Spinal cord (tissue), 10 donors: ENCODE data around the gene HDDC3. TPM values are rescaled to one million over a fixed set of nuclear protein-coding genes. Genes with fewer than 3 reads are reported as not detected.

Source experiments
- DNase-seq, 6 donors: peaks; one replicate each; pipeline versions ENCODE4 v3.0.0 to v3.0.0-alpha.2; 2013 to 2015; ENCODE audit warnings: low spot score in 6 of 6, low read depth in 4 of 6
- H3K27ac ChIP-seq: one replicate; pipeline ENCODE4 v1.5.1; 2013; ENCODE audit warnings: low read depth, low read length, control low read depth
- H3K27me3 ChIP-seq: one replicate; pipeline ENCODE4 v1.6.1; 2013; ENCODE audit warnings: low read length; ENCODE audit not compliant: control insufficient read depth, insufficient read depth
- H3K36me3 ChIP-seq: one replicate; pipeline ENCODE4 v1.6.1; 2013; ENCODE audit warnings: low read length; ENCODE audit not compliant: control insufficient read depth, insufficient read depth
- H3K4me1 ChIP-seq: one replicate; pipeline ENCODE4 v1.6.1; 2013; ENCODE audit warnings: low read length; ENCODE audit not compliant: control insufficient read depth, insufficient read depth
- H3K4me3 ChIP-seq: one replicate; pipeline ENCODE4 v1.5.1; 2013; ENCODE audit warnings: low read depth, low read length, control low read depth
- H3K9me3 ChIP-seq: one replicate; pipeline ENCODE4 v1.6.1; 2013; ENCODE audit warnings: low read length; ENCODE audit not compliant: control insufficient read depth, insufficient read depth
- WGBS: methylation state at CpG from one replicate; pipeline ENCODE4 v1.1.5; 2013; ENCODE audit warnings: missing lambda C conversion rate; ENCODE audit not compliant: insufficient coverage; 5-methylcytosine and 5-hydroxymethylcytosine counted together
- polyA plus RNA-seq, 2 donors: library from polyadenylated mRNA; unstranded; fragments of 120-200 nt; gene quantifications; one replicate each; pipeline ENCODE4 v1.2.1, GENCODE V29; 2013; ENCODE audit not compliant: insufficient read length in 2 of 2
- total RNA-seq, 2 donors: library from RNA; depleted of rRNA in 1 of 2; stranded (reverse); fragments of 120-200 nt in 1 of 2; fragments of >200 nt in 1 of 2; gene quantifications; one replicate each; pipeline versions ENCODE4 v1.2.3 to v1.2.4, GENCODE V29; 2013 to 2014
- donor health status: healthy.

The HDDC3 gene
- total and polyA plus RNA-seq, 4 donors = 7.6 to 21.7 (median 15.0) TPM

DNA sequence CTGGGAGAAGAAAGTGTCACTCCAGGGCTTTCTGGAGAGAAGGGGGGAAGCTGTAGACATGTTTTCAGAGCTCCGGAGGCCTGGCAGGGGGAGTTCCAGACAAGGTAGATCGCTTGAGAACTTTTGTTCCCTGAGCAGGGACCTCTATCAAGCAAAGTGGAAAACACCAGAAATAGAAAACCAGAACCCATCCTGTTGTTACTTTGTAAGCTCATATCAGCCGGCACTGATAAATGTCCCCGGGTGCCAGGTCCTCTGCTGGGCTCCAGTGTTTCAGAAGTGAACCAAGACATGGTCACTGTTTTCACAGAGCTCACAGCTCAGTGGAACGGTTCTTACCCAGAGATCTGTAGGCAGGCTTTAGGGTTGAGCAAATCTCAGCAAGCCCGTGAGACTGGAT, 13.5 kb downstream of the HDDC3 start:
- DNase-seq = no peak
- Histone ChIP-seq H3K9me3 (no peaks in the 10 kb centered on the region), H3K4me3 (no peak overlapping the region), H3K27me3 (no peaks in the 10 kb centered on the region), H3K27ac (no peak overlapping the region), H3K36me3 (peaks cover 68% of the 10 kb centered on the region), H3K4me1 (no peaks in the 10 kb centered on the region)
- WGBS = 93% methylated on average over 6 of the region's 6 CpGs

DNA sequence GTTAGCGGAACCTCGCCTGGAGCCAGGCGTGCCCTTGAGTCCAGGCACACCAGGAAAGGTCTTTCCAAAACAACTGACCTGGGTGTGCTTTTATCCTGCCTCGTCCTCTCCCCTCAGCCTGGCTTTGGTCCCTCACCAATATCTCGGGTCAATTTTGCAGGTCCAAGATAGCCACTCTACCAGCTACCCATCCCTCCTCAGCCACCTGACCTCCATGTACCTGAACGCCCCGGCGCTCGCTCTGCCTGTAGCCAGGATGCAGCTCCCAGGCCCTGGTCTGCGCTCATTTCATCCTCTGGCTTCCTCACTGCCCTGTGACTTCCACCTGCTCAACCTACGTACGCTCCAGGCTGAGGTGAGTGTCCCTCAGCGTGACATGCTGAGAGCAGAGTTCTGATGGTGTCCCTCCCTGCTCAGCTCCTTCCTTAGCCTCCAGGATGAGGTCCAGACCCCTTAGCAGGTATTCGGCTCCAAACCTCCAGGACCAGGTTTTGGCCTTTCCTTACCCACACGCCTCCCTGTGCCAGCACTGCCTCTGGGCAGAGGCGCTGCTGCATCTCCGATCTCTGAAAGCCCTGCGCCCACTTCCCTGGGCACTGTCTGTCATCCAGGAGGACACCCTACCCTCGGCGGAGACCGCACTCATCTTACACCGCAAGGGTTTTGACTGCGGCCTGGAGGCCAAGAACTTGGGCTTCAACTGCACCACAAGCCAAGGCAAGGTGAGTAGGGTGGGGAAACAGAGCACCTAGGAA, 14.1 kb downstream of the HDDC3 start:
- H3K9me3 ChIP-seq = no peaks in the 10 kb centered on the region
- no peak overlapping the region for H3K27ac ChIP-seq
- 97% methylated on average over 23 of the region's 23 CpGs for whole genome bisulfite sequencing
- H3K4me1 ChIP-seq = no peaks in the 10 kb centered on the region
- no peak for DNase-seq
- no peaks in the 10 kb centered on the region for H3K27me3 ChIP-seq
- no peak overlapping the region for H3K4me3 ChIP-seq
- peaks cover 74% of the 10 kb centered on the region for H3K36me3 ChIP-seq

DNA sequence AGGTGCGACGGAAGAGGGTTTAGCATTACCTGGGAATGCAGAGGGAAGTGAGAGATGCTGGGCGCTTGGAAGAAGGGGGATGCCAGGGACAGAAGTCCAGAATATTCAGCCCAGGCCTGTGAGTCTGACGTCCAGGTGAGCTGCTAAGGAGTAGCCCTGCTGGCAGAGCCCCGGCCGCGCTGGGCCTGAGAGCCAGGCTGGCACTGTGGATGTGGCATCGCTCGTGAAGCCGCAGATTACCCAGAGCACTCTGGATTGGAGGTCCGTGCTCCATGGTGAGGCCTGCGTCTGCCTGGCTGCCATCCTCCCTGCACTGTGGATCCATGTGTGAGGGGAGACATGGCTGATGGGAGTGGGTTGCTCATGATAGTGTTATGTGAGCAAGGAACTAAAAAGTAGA, 14.8 kb downstream of the HDDC3 start:
- no peaks in the 10 kb centered on the region for H3K4me1 ChIP-seq
- DNase-seq = no peak
- peaks cover 81% of the 10 kb centered on the region for H3K36me3 ChIP-seq
- H3K27ac ChIP-seq = no peak overlapping the region
- no peaks in the 10 kb centered on the region for H3K9me3 ChIP-seq
- H3K4me3 ChIP-seq = no peak overlapping the region
- no peaks in the 10 kb centered on the region for H3K27me3 ChIP-seq
- WGBS = 98% methylated on average over 12 of the region's 12 CpGs

- Histone ChIP-seq H3K4me3 (no peak overlapping the region), H3K27ac (no peak overlapping the region)
- 87% methylated on average over 11 of the region's 11 CpGs for WGBS
These were observed 15.9 kb downstream of the HDDC3 start for GRCh38 chr15:90916461-90916860.

DNA sequence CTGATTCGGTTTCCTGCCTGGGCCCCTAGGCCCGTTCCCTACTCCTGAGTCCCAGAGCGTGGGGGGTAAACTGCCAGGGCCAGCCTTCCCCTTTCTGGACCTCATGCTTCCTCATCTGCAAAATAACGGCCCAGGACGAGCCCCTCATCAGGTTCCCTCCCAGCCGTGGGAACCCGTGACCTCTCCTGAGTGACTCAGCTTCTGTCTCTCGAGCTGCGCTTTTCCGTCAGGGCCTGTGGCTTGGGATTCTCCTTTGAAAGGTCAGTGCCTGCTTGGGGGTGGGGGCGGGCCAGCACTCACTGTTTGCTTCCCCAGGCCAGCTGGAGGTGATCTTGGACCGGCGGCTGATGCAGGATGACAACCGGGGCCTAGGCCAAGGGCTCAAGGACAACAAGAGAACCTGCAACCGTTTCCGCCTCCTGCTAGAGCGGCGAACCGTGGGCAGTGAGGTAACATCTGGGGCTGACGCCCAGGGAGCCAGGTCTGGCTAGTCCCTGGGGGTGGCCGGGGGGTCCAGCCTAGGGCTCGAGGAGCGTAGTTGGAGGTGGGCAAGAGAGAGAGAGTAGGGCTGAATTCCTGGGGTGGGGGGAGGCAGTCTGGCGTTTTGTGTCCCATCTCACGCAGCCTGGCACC, 16.4 kb downstream of the HDDC3 start:
- Histone ChIP-seq H3K4me3 (no peak overlapping the region), H3K27me3 (no peaks in the 10 kb centered on the region), H3K27ac (no peak overlapping the region), H3K36me3 (peaks cover 97% of the 10 kb centered on the region), H3K9me3 (no peaks in the 10 kb centered on the region), H3K4me1 (no peaks in the 10 kb centered on the region)
- 82% methylated on average over 23 of the region's 25 CpGs for WGBS
- no peak for DNase-seq

More at GRCh38 chr15:90916461-90916860, 15.9 kb downstream of the HDDC3 start:
- peaks cover 92% of the 10 kb centered on the region for H3K36me3 ChIP-seq
- no peaks in the 10 kb centered on the region for H3K9me3 ChIP-seq
- no peak for DNase-seq
- H3K27me3 ChIP-seq = no peaks in the 10 kb centered on the region
- H3K4me1 ChIP-seq = no peaks in the 10 kb centered on the region

DNA sequence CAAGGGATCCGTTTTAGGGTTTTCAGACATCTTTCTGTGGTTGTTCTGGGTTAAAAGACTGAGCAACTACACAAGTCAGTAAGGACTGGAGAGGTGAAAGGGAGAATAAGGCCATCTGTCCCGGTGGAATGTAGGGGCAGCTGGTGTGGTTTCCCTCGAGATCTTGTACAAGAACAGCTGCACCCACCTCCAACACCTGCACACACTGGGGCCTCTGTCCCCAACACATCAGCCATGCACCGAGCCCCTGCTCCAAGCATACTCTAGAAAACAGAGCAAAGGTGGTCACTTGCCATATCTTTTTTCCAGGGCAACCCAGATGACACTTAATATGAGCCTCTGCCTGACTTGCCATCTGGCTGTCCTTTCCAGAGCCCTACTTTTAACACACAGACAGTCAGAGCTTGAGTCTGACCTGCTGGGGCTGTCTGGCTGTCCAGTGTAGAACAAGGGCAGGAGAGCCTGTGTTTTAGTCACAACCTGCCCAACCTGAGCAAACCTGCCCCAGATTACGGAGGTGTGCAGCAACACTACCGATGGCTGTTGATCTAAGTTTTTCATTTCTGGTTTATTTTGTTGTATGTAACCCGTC, 17.0 kb downstream of the HDDC3 start:
- WGBS = 88% methylated on average over 4 of the region's 7 CpGs
- Histone ChIP-seq H3K36me3 (peaks cover 100% of the 10 kb centered on the region), H3K4me1 (no peaks in the 10 kb centered on the region), H3K27ac (no peak overlapping the region), H3K9me3 (no peaks in the 10 kb centered on the region), H3K4me3 (no peak overlapping the region), H3K27me3 (no peaks in the 10 kb centered on the region)
- DNase-seq = no peak

GRCh38 chr15:90914305-90915080, 17.9 kb downstream of the HDDC3 start:
- Histone ChIP-seq H3K4me1 (no peaks in the 10 kb centered on the region), H3K9me3 (no peaks in the 10 kb centered on the region), H3K4me3 (no peak overlapping the region), H3K27ac (no peak overlapping the region), H3K36me3 (peaks cover 100% of the 10 kb centered on the region), H3K27me3 (no peaks in the 10 kb centered on the region)
- WGBS = 98% methylated on average over 19 of the region's 22 CpGs
- DNase-seq = no peak

DNA sequence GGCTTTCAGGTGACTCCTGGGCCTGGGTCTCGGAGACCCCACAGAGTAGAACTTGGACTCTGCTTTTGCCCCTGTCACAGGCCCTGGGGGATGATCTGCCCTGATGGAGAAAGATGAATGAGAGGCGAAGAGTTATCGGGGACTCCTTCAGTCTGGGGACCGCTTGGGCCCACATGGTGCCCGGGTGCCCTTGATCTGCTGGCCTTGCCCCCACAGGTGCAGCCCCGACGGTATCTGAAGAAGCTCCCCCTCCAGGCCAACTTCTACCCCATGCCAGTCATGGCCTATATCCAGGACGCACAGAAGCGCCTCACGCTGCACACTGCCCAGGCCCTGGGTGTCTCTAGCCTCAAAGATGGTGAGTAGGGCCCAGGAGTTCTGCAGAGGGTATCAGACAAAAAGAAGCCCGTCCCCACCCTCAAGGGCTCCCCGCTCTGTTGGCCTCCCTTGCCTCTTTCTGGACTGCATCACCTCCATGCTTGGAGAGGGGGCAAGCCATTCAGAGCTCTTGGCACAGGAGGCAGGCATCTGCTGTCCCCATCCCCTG, 18.9 kb downstream of the HDDC3 start:
- Histone ChIP-seq H3K27me3 (no peaks in the 10 kb centered on the region), H3K4me3 (no peak overlapping the region), H3K9me3 (no peaks in the 10 kb centered on the region), H3K4me1 (no peaks in the 10 kb centered on the region), H3K27ac (no peak overlapping the region), H3K36me3 (peaks cover 99% of the 10 kb centered on the region)
- WGBS = 88% methylated on average over 8 of the region's 12 CpGs
- no peak for DNase-seq

- H3K4me3 ChIP-seq = no peak overlapping the region
- no peaks in the 10 kb centered on the region for H3K9me3 ChIP-seq
- 88% methylated on average over 7 of the region's 7 CpGs for WGBS
- no peaks in the 10 kb centered on the region for H3K27me3 ChIP-seq
- H3K27ac ChIP-seq = no peak overlapping the region
- peaks cover 96% of the 10 kb centered on the region for H3K36me3 ChIP-seq
- no peak for DNase-seq
- H3K4me1 ChIP-seq = no peaks in the 10 kb centered on the region
These were observed 19.6 kb downstream of the HDDC3 start for GRCh38 chr15:90912770-90913075.
